ENCODE results near the gene PTPRM.

The PTPRM gene

GRCh38 chr18:8324343-8325065 lies 757.4 kb downstream of the PTPRM start:
- H3K4me1 ChIP-seq (ENCODE audit: control insufficient read depth in 2 of 2, insufficient read depth in 2 of 2, low read length in 2 of 2) = no peaks in the 10 kb centered on the region
- no peaks in the 10 kb centered on the region for H3K36me3 ChIP-seq (ENCODE audit: control insufficient read depth in 2 of 2, insufficient read depth in 2 of 2, low read length in 2 of 2)
- no peaks in the 10 kb centered on the region for H3K27me3 ChIP-seq (ENCODE audit: control insufficient read depth in 2 of 2, insufficient read depth in 2 of 2, low read length in 2 of 2)
- no peak overlapping the region for H3K9ac ChIP-seq (ENCODE audit: low read depth in 1 of 2, low read length in 2 of 2)
- no peaks in the 10 kb centered on the region for H3K9me3 ChIP-seq (ENCODE audit: control insufficient read depth in 2 of 2, low read length in 2 of 2)
- no peak overlapping the region for H3K4me3 ChIP-seq (ENCODE audit: low read length in 2 of 2)
- no peak overlapping the region for H3K27ac ChIP-seq (ENCODE audit: low read depth in 2 of 2, low read length in 2 of 2)

GRCh38 chr18:8326763-8327394 lies 759.8 kb downstream of the PTPRM start:
- Histone ChIP-seq H3K27ac (ENCODE audit: low read depth in 2 of 2, low read length in 2 of 2) (no peak overlapping the region), H3K4me1 (ENCODE audit: control insufficient read depth in 2 of 2, insufficient read depth in 2 of 2, low read length in 2 of 2) (no peaks in the 10 kb centered on the region), H3K9me3 (ENCODE audit: control insufficient read depth in 2 of 2, low read length in 2 of 2) (no peaks in the 10 kb centered on the region), H3K4me3 (ENCODE audit: low read length in 2 of 2) (no peak overlapping the region), H3K36me3 (ENCODE audit: control insufficient read depth in 2 of 2, insufficient read depth in 2 of 2, low read length in 2 of 2) (no peaks in the 10 kb centered on the region), H3K27me3 (ENCODE audit: control insufficient read depth in 2 of 2, insufficient read depth in 2 of 2, low read length in 2 of 2) (no peaks in the 10 kb centered on the region), H3K9ac (ENCODE audit: low read depth in 1 of 2, low read length in 2 of 2) (no peak overlapping the region)

- no peaks in the 10 kb centered on the region for H3K27me3 ChIP-seq (ENCODE audit: control insufficient read depth in 2 of 2, insufficient read depth in 2 of 2, low read length in 2 of 2)
- H3K9me3 ChIP-seq (ENCODE audit: control insufficient read depth in 2 of 2, low read length in 2 of 2) = no peaks in the 10 kb centered on the region
- H3K4me3 ChIP-seq (ENCODE audit: low read length in 2 of 2) = no peak overlapping the region
- H3K4me1 ChIP-seq (ENCODE audit: control insufficient read depth in 2 of 2, insufficient read depth in 2 of 2, low read length in 2 of 2) = no peaks in the 10 kb centered on the region
- no peaks in the 10 kb centered on the region for H3K36me3 ChIP-seq (ENCODE audit: control insufficient read depth in 2 of 2, insufficient read depth in 2 of 2, low read length in 2 of 2)
- H3K27ac ChIP-seq (ENCODE audit: low read depth in 2 of 2, low read length in 2 of 2) = no peak overlapping the region
- H3K9ac ChIP-seq (ENCODE audit: low read depth in 1 of 2, low read length in 2 of 2) = no peak overlapping the region
Observed at GRCh38 chr18:8328126-8328525, 761.0 kb downstream of the PTPRM start.

GRCh38 chr18:8329186-8329771 lies 762.2 kb downstream of the PTPRM start:
- H3K4me3 ChIP-seq (ENCODE audit: low read length in 2 of 2) = no peak overlapping the region
- H3K9ac ChIP-seq (ENCODE audit: low read depth in 1 of 2, low read length in 2 of 2) = no peak overlapping the region
- H3K4me1 ChIP-seq (ENCODE audit: control insufficient read depth in 2 of 2, insufficient read depth in 2 of 2, low read length in 2 of 2) = no peaks in the 10 kb centered on the region
- H3K36me3 ChIP-seq (ENCODE audit: control insufficient read depth in 2 of 2, insufficient read depth in 2 of 2, low read length in 2 of 2) = no peaks in the 10 kb centered on the region
- H3K27ac ChIP-seq (ENCODE audit: low read depth in 2 of 2, low read length in 2 of 2) = no peak overlapping the region
- no peaks in the 10 kb centered on the region for H3K27me3 ChIP-seq (ENCODE audit: control insufficient read depth in 2 of 2, insufficient read depth in 2 of 2, low read length in 2 of 2)
- H3K9me3 ChIP-seq (ENCODE audit: control insufficient read depth in 2 of 2, low read length in 2 of 2) = no peaks in the 10 kb centered on the region

GRCh38 chr18:8330575-8330974 lies 763.5 kb downstream of the PTPRM start:
- Histone ChIP-seq H3K36me3 (ENCODE audit: control insufficient read depth in 2 of 2, insufficient read depth in 2 of 2, low read length in 2 of 2) (no peaks in the 10 kb centered on the region), H3K4me3 (ENCODE audit: low read length in 2 of 2) (no peak overlapping the region), H3K9me3 (ENCODE audit: control insufficient read depth in 2 of 2, low read length in 2 of 2) (no peaks in the 10 kb centered on the region), H3K27ac (ENCODE audit: low read depth in 2 of 2, low read length in 2 of 2) (no peak overlapping the region), H3K4me1 (ENCODE audit: control insufficient read depth in 2 of 2, insufficient read depth in 2 of 2, low read length in 2 of 2) (no peaks in the 10 kb centered on the region), H3K9ac (ENCODE audit: low read depth in 1 of 2, low read length in 2 of 2) (no peak overlapping the region), H3K27me3 (ENCODE audit: control insufficient read depth in 2 of 2, insufficient read depth in 2 of 2, low read length in 2 of 2) (no peaks in the 10 kb centered on the region)

- Histone ChIP-seq H3K9me3 (ENCODE audit: control insufficient read depth in 2 of 2, low read length in 2 of 2) (no peaks in the 10 kb centered on the region), H3K36me3 (ENCODE audit: control insufficient read depth in 2 of 2, insufficient read depth in 2 of 2, low read length in 2 of 2) (no peaks in the 10 kb centered on the region), H3K27ac (ENCODE audit: low read depth in 2 of 2, low read length in 2 of 2) (no peak overlapping the region), H3K9ac (ENCODE audit: low read depth in 1 of 2, low read length in 2 of 2) (no peak overlapping the region), H3K4me1 (ENCODE audit: control insufficient read depth in 2 of 2, insufficient read depth in 2 of 2, low read length in 2 of 2) (no peaks in the 10 kb centered on the region), H3K4me3 (ENCODE audit: low read length in 2 of 2) (no peak overlapping the region), H3K27me3 (ENCODE audit: control insufficient read depth in 2 of 2, insufficient read depth in 2 of 2, low read length in 2 of 2) (no peaks in the 10 kb centered on the region)
Observed at GRCh38 chr18:8332286-8332685, 765.2 kb downstream of the PTPRM start.

GRCh38 chr18:8333961-8334360 lies 766.8 kb downstream of the PTPRM start:
- no peaks in the 10 kb centered on the region for H3K4me1 ChIP-seq (ENCODE audit: control insufficient read depth in 2 of 2, insufficient read depth in 2 of 2, low read length in 2 of 2)
- H3K9me3 ChIP-seq (ENCODE audit: control insufficient read depth in 2 of 2, low read length in 2 of 2) = no peaks in the 10 kb centered on the region
- H3K27ac ChIP-seq (ENCODE audit: low read depth in 2 of 2, low read length in 2 of 2) = no peak overlapping the region
- no peak overlapping the region for H3K9ac ChIP-seq (ENCODE audit: low read depth in 1 of 2, low read length in 2 of 2)
- no peaks in the 10 kb centered on the region for H3K36me3 ChIP-seq (ENCODE audit: control insufficient read depth in 2 of 2, insufficient read depth in 2 of 2, low read length in 2 of 2)
- no peak overlapping the region for H3K4me3 ChIP-seq (ENCODE audit: low read length in 2 of 2)
- H3K27me3 ChIP-seq (ENCODE audit: control insufficient read depth in 2 of 2, insufficient read depth in 2 of 2, low read length in 2 of 2) = no peaks in the 10 kb centered on the region

- Histone ChIP-seq H3K36me3 (ENCODE audit: control insufficient read depth in 2 of 2, insufficient read depth in 2 of 2, low read length in 2 of 2) (no peaks in the 10 kb centered on the region), H3K4me1 (ENCODE audit: control insufficient read depth in 2 of 2, insufficient read depth in 2 of 2, low read length in 2 of 2) (no peaks in the 10 kb centered on the region), H3K9ac (ENCODE audit: low read depth in 1 of 2, low read length in 2 of 2) (no peak overlapping the region), H3K4me3 (ENCODE audit: low read length in 2 of 2) (no peak overlapping the region), H3K27ac (ENCODE audit: low read depth in 2 of 2, low read length in 2 of 2) (no peak overlapping the region), H3K9me3 (ENCODE audit: control insufficient read depth in 2 of 2, low read length in 2 of 2) (no peaks in the 10 kb centered on the region), H3K27me3 (ENCODE audit: control insufficient read depth in 2 of 2, insufficient read depth in 2 of 2, low read length in 2 of 2) (no peaks in the 10 kb centered on the region)
Observed at GRCh38 chr18:8337211-8337610, 770.1 kb downstream of the PTPRM start.

- no peaks in the 10 kb centered on the region for H3K9me3 ChIP-seq (ENCODE audit: control insufficient read depth in 2 of 2, low read length in 2 of 2)
- no peak overlapping the region for H3K27ac ChIP-seq (ENCODE audit: low read depth in 2 of 2, low read length in 2 of 2)
- H3K36me3 ChIP-seq (ENCODE audit: control insufficient read depth in 2 of 2, insufficient read depth in 2 of 2, low read length in 2 of 2) = no peaks in the 10 kb centered on the region
- H3K9ac ChIP-seq (ENCODE audit: low read depth in 1 of 2, low read length in 2 of 2) = no peak overlapping the region
- no peak overlapping the region for H3K4me3 ChIP-seq (ENCODE audit: low read length in 2 of 2)
- H3K4me1 ChIP-seq (ENCODE audit: control insufficient read depth in 2 of 2, insufficient read depth in 2 of 2, low read length in 2 of 2) = no peaks in the 10 kb centered on the region
- no peaks in the 10 kb centered on the region for H3K27me3 ChIP-seq (ENCODE audit: control insufficient read depth in 2 of 2, insufficient read depth in 2 of 2, low read length in 2 of 2)
Observed at GRCh38 chr18:8339210-8339609, 772.1 kb downstream of the PTPRM start.

GRCh38 chr18:8339952-8340351 lies 772.8 kb downstream of the PTPRM start:
- Histone ChIP-seq H3K27ac (ENCODE audit: low read depth in 2 of 2, low read length in 2 of 2) (no peak overlapping the region), H3K27me3 (ENCODE audit: control insufficient read depth in 2 of 2, insufficient read depth in 2 of 2, low read length in 2 of 2) (no peaks in the 10 kb centered on the region)

More at GRCh38 chr18:8339952-8340351, 772.8 kb downstream of the PTPRM start:
- Histone ChIP-seq H3K4me1 (ENCODE audit: control insufficient read depth in 2 of 2, insufficient read depth in 2 of 2, low read length in 2 of 2) (no peaks in the 10 kb centered on the region), H3K4me3 (ENCODE audit: low read length in 2 of 2) (no peak overlapping the region), H3K9ac (ENCODE audit: low read depth in 1 of 2, low read length in 2 of 2) (no peak overlapping the region), H3K36me3 (ENCODE audit: control insufficient read depth in 2 of 2, insufficient read depth in 2 of 2, low read length in 2 of 2) (no peaks in the 10 kb centered on the region), H3K9me3 (ENCODE audit: control insufficient read depth in 2 of 2, low read length in 2 of 2) (no peaks in the 10 kb centered on the region)
